A549 (cell line): ENCODE data around the gene NEK7. TPM values are rescaled to one million over a fixed set of nuclear protein-coding genes. Genes with fewer than 3 reads are reported as not detected.

ENCODE experiments used
- ATAC-seq, 2 experiments: fragments of 200-7000 bp in 1 of 2; fragments of >200 bp in 1 of 2; cut with Nextera tagmentation in 1 of 2; cut with Tn5 transposase in 1 of 2; 3 replicates each; pipeline versions ENCODE4 v1.8.0 to v1.9.1; 2018 to 2020; ENCODE audit warnings: mild to moderate bottlenecking in 1 of 2, moderate library complexity in 1 of 2
- CTCF ChIA-PET: fragments of 300-600 bp; sonication (Branson Sonifier 250); formaldehyde crosslinking; extraction: SDS; loops from one replicate; lab custom pipeline; 2021; ENCODE audit warnings: antibody characterized with exemption, inconsistent platforms; lab: Yijun Ruan, JAX
- POLR2A ChIA-PET: fragments of 350-600 bp; formaldehyde crosslinking; extraction: SDS; loops from one replicate; lab custom pipeline; 2021; ENCODE audit warnings: antibody characterized with exemption, inconsistent platforms; lab: Yijun Ruan, JAX
- DNase-seq, 2 experiments: peaks; one replicate each; pipeline versions ENCODE4 v3.0.0 to v3.0.0-alpha.2; 2011 to 2016; ENCODE audit warnings: low read depth in 1 of 2, low spot score in 1 of 2
- FAIRE-seq: peaks from 2 replicates; lab custom pipeline; 2011; peaks lifted over from hg19 to GRCh38; lab: Jason Lieb, UNC
- H3K27ac ChIP-seq, 2 experiments: fragments of >200 bp; sonication (Bioruptor Twin); formaldehyde crosslinking; 3 replicates each; pipeline ENCODE4 v1.5.1; 2016 to 2017
- H3K4me1 ChIP-seq: fragments of >200 bp; sonication (Bioruptor Twin); formaldehyde crosslinking; 3 replicates; pipeline ENCODE4 v1.6.1; 2016
- H3K4me2 ChIP-seq: fragments of >200 bp; sonication (Bioruptor Twin); formaldehyde crosslinking; 3 replicates; pipeline ENCODE4 v1.6.1; 2016
- H3K4me3 ChIP-seq: fragments of >200 bp; sonication (Bioruptor Twin); formaldehyde crosslinking; 3 replicates; pipeline ENCODE4 v1.5.1; 2016
- H3K9me3 ChIP-seq: fragments of >200 bp; sonication (Bioruptor Twin); formaldehyde crosslinking; 3 replicates; pipeline ENCODE4 v1.6.1; 2016
- BCL3 ChIP-seq: fragments of >200 bp; sonication (Bioruptor Twin); formaldehyde crosslinking; IDR thresholded peaks from 3 replicates; pipeline ENCODE4 v1.6.1; 2016
- CBX2 ChIP-seq: fragments of 200-600 bp; sonication (generic); IDR thresholded peaks from 2 replicates; pipeline ENCODE4 v1.6.1; 2016; ENCODE audit warnings: low read depth, mild to moderate bottlenecking, borderline replicate concordance
- CEBPB ChIP-seq, 2 experiments: fragments of >200 bp in 1 of 2; sonication (Bioruptor Twin) in 1 of 2; formaldehyde crosslinking in 1 of 2; IDR thresholded peaks; 2 replicates each; pipeline ENCODE4 v1.6.1; 2012 to 2016
- EHF ChIP-seq: fragments of 250-450 bp; sonication (Bioruptor Pico); IDR thresholded peaks from 2 replicates; pipeline ENCODE4 v1.5.0; 2020; ENCODE audit warnings: mild to moderate bottlenecking
- ESRRA ChIP-seq: fragments of 150-350 bp; IDR thresholded peaks from 2 replicates; pipeline ENCODE4 v1.6.1; 2014; ENCODE audit warnings: mild to moderate bottlenecking, low read length, borderline replicate concordance
- FOXS1 ChIP-seq: fragments of 250-450 bp; sonication (Bioruptor Pico); IDR thresholded peaks from 2 replicates; pipeline ENCODE4 v1.5.0; 2020; ENCODE audit warnings: mild to moderate bottlenecking, moderate library complexity
- HES2 ChIP-seq: fragments of >200 bp; sonication (Bioruptor Twin); formaldehyde crosslinking; IDR thresholded peaks from 2 replicates; pipeline ENCODE4 v1.6.1; 2016
- HOXB5 ChIP-seq: fragments of 250-450 bp; sonication (Bioruptor Pico); IDR thresholded peaks from 2 replicates; pipeline ENCODE4 v1.5.0; 2020; ENCODE audit warnings: mild to moderate bottlenecking, moderate library complexity
- KDM1A ChIP-seq: fragments of 200-600 bp; sonication (generic); IDR thresholded peaks from 2 replicates; pipeline ENCODE4 v1.6.1; 2016; ENCODE audit warnings: low read depth, mild to moderate bottlenecking
- KDM5A ChIP-seq: fragments of 200-600 bp; sonication (generic); IDR thresholded peaks from 2 replicates; pipeline ENCODE4 v1.6.1; 2016; ENCODE audit warnings: antibody characterized with exemption, mild to moderate bottlenecking
- MAFK ChIP-seq: fragments of 450-650 bp; IDR thresholded peaks from 2 replicates; pipeline ENCODE4 v1.6.1; 2014; ENCODE audit not compliant: partially characterized antibody
- MAX ChIP-seq: IDR thresholded peaks from 2 replicates; pipeline ENCODE4 v1.6.1; 2012
- MAZ ChIP-seq: fragments of 150-350 bp; IDR thresholded peaks from 2 replicates; pipeline ENCODE4 v1.6.1; 2014; ENCODE audit warnings: antibody characterized with exemption, low read depth, low read length, borderline replicate concordance
- MYC ChIP-seq: IDR thresholded peaks from 2 replicates; pipeline ENCODE4 v1.6.1; 2012; ENCODE audit warnings: mild to moderate bottlenecking, inconsistent platforms, low read length, improper control_type of control experiment, borderline replicate concordance
- NPAS2 ChIP-seq: fragments of 250-450 bp; sonication (Bioruptor Pico); IDR thresholded peaks from 2 replicates; pipeline ENCODE4 v1.8.0; 2022; ENCODE audit warnings: mild to moderate bottlenecking, moderate library complexity, borderline replicate concordance
- POLR2A ChIP-seq: IDR thresholded peaks from 2 replicates; pipeline ENCODE4 v1.6.1; 2012; ENCODE audit warnings: mild to moderate bottlenecking, low read length
- RARB ChIP-seq: fragments of 250-450 bp; sonication (Bioruptor Pico); IDR thresholded peaks from 2 replicates; pipeline ENCODE4 v1.8.0; 2021; ENCODE audit warnings: mild to moderate bottlenecking, moderate library complexity
- RCOR1 ChIP-seq: fragments of 150-350 bp; IDR thresholded peaks from 2 replicates; pipeline ENCODE4 v1.6.1; 2014; ENCODE audit warnings: antibody characterized with exemption, low read length, low read depth
- RFX5 ChIP-seq: fragments of 450-650 bp; IDR thresholded peaks from 2 replicates; pipeline ENCODE4 v1.7.1; 2014; ENCODE audit warnings: antibody characterized with exemption, mild to moderate bottlenecking, moderate library complexity
- RNF2 ChIP-seq: fragments of 200-600 bp; sonication (generic); IDR thresholded peaks from 2 replicates; pipeline ENCODE4 v1.6.1; 2016; ENCODE audit warnings: low read depth, mild to moderate bottlenecking, antibody characterized with exemption, moderate library complexity, borderline replicate concordance
- TP53 ChIP-seq: fragments of 250-450 bp; sonication (Bioruptor Pico); IDR thresholded peaks from 2 replicates; pipeline ENCODE4 v1.5.0; 2021; ENCODE audit warnings: mild to moderate bottlenecking, moderate library complexity
- ZFP36 ChIP-seq: fragments of 450-650 bp; IDR thresholded peaks from 2 replicates; pipeline ENCODE4 v1.6.1; 2014; ENCODE audit warnings: borderline replicate concordance; ENCODE audit not compliant: partially characterized antibody
- ZNF302 ChIP-seq: fragments of 250-450 bp; sonication (Bioruptor Pico); IDR thresholded peaks from 2 replicates; pipeline ENCODE4 v1.9.0; 2021; ENCODE audit warnings: inconsistent platforms, mild to moderate bottlenecking, moderate library complexity
- WGBS: methylation state at CpG from one replicate; pipeline ENCODE4 v1.1.6; 2017; ENCODE audit errors: missing lambda C conversion rate; 5-methylcytosine and 5-hydroxymethylcytosine counted together
- polyA plus RNA-seq, 4 experiments: library from polyadenylated mRNA; depleted of rRNA in 3 of 4; stranded (reverse); fragments of >200 nt; fragmentation: RNase III in 1 of 4; extraction: RNeasy Plus Mini Kit Qiagen cat#74134 plus additional on column Dnase treatment in 1 of 4; gene quantifications; 2 replicates in 3 of 4; 3 replicates in 1 of 4; pipeline ENCODE4 v1.2.3, GENCODE V29; 2011 to 2017

Gene NEK7
- polyA plus RNA-seq, 2 of the 4 experiments (the other 2 are of a cell fraction) = 15.9 to 62.9 TPM

- FAIRE-seq = no peak
- H3K27ac ChIP-seq = no peak overlapping the region
- H3K9me3 ChIP-seq = no peaks in the 10 kb centered on the region
- ChIA-PET CTCF (no interaction called here), POLR2A (no interaction called here)
- peaks cover 8% of the 10 kb centered on the region; the same call in 2 of the 3 replicates for H3K4me1 ChIP-seq
- no peak for TF ChIP-seq NPAS2 (CRISPR knock-in tag)
- no peak for TF ChIP-seq EHF
- TF ChIP-seq KDM5A = no peak
- TF ChIP-seq HOXB5 (CRISPR knock-in tag) = no peak
- TF ChIP-seq MYC = no peak
- TF ChIP-seq RNF2 = no peak
- TF ChIP-seq RFX5 = no peak
- no peak for TF ChIP-seq POLR2A
- no peak for TF ChIP-seq ZNF302 (CRISPR knock-in tag)
- TF ChIP-seq BCL3 = no peak
- no peak for TF ChIP-seq ZFP36
- ATAC-seq = no peak
- no peak overlapping the region for H3K4me3 ChIP-seq
- no peak for DNase-seq
- WGBS = 84% methylated on average over 3 of the region's 3 CpGs
- H3K4me2 ChIP-seq = no peak overlapping the region
These were observed 108.4 kb downstream of the NEK7 start for GRCh38 chr1:198265073-198265661.

- no peaks in the 10 kb centered on the region for H3K9me3 ChIP-seq
- no peak overlapping the region for H3K4me2 ChIP-seq
- FAIRE-seq (no peak), ATAC-seq (no peak), DNase-seq (no peak)
- peaks cover 8% of the 10 kb centered on the region; the same call in 1 of the 3 replicates for H3K4me1 ChIP-seq
- TF ChIP-seq MAFK (no peak), RARB (CRISPR knock-in tag) (no peak), BCL3 (no peak), KDM1A (no peak), FOXS1 (CRISPR knock-in tag) (no peak), TP53 (no peak)
- H3K4me3 ChIP-seq = no peak overlapping the region
- ChIA-PET POLR2A (no interaction called here), CTCF (no interaction called here)
- no peak overlapping the region for H3K27ac ChIP-seq
These were observed 110.3 kb downstream of the NEK7 start for GRCh38 chr1:198267056-198267455.

- 79% methylated on average over 4 of the region's 4 CpGs for WGBS
- Histone ChIP-seq H3K4me2 (no peak overlapping the region), H3K27ac (peak overlapping the region in 1 of 2 experiments; percentile 42; a peak in 1 of 6 replicates), H3K4me1 (peaks cover 16% of the 10 kb centered on the region; the same call in 2 of the 3 replicates), H3K9me3 (no peaks in the 10 kb centered on the region), H3K4me3 (no peak overlapping the region)
- POLR2A ChIA-PET = no interaction called here
- CTCF ChIA-PET = interaction anchor here (0.9 to 1.3 kb wide), 2 partner anchors 8 to 197 kb away, joined by 3 read pairs; no protein-coding TSS in a partner anchor
- DNase-seq (no peak), FAIRE-seq (no peak), ATAC-seq (peak in 1 of 2 experiments; percentile 24; a peak in 2 of 6 replicates)
- TF ChIP-seq CEBPB (IDR thresholded peaks at IDR 0.05) = no peak
- TF ChIP-seq ESRRA = no peak
- TF ChIP-seq MAZ = no peak
- no peak for TF ChIP-seq MAX
- TF ChIP-seq RCOR1 = no peak
- TF ChIP-seq EHF = no peak
- no peak for TF ChIP-seq HES2
- no peak for TF ChIP-seq CBX2
- no peak for TF ChIP-seq POLR2A
These were observed 111.1 kb downstream of the NEK7 start for GRCh38 chr1:198267921-198268320.
